Measurements from ENCODE around the gene ACAD10. TPM values are rescaled to one million over a fixed set of nuclear protein-coding genes. Genes with fewer than 3 reads are reported as not detected.

ACAD10 gene
- total and polyA plus RNA-seq, 2 of the 13 experiments (the other 11 are each of a cell fraction or from before 2014, with no cell fraction given), result 15.2 to 16.3 TPM

- in situ Hi-C loops (cut with HindIII; ENCODE audit: extremely low pct_ligation_motif_present, low pct_unique_long_range_greater_than_20kb), result no loop called here
- ATAC-seq (no peak), FAIRE-seq (no peak), DNase-seq (ENCODE audit: low spot score) (no peak)
- Histone ChIP-seq H4K20me1 (ENCODE audit: insufficient read depth, low read length) (no peaks in the 10 kb centered on the region), H3K9me3 (ENCODE audit: low read length) (no peaks in the 10 kb centered on the region), H3K4me3 (replicated peaks in 1 of 3; ENCODE audit: insufficient read depth in 1 of 3, low read depth in 2 of 3, low read length in 3 of 3) (no peak overlapping the region), H3K27me3 (ENCODE audit: control insufficient read depth in 1 of 2, insufficient read depth in 2 of 2, low read length in 2 of 2) (no peaks in the 10 kb centered on the region), H3K36me3 (replicated peaks in 1 of 2; ENCODE audit: control insufficient read depth in 1 of 2, insufficient read depth in 2 of 2, low read length in 2 of 2) (peaks cover 7 to 24% of the 10 kb centered on the region in 2 experiments; a peak in 4 of 5 replicates), H2AFZ (ENCODE audit: low read length) (no peak overlapping the region), H3K4me1 (ENCODE audit: insufficient read depth, low read length) (no peaks in the 10 kb centered on the region), H3K79me2 (ENCODE audit: insufficient read depth, low read length) (no peaks in the 10 kb centered on the region), H3K9ac (ENCODE audit: insufficient read depth, low read depth, low read length) (no peak overlapping the region), H3K4me2 (ENCODE audit: low read depth, low read length) (no peak overlapping the region), H3K27ac (ENCODE audit: extremely low read length, insufficient read depth, low read length) (no peak overlapping the region)
- CTCF ChIA-PET (ENCODE audit: low intra/inter-chr PET ratio, low total read pairs), result no interaction called here
- TF ChIP-seq DMTF1 (CRISPR knock-in tag; IDR thresholded peaks at IDR 0.05) (no peak), ZNF367 (CRISPR knock-in tag; IDR thresholded peaks at IDR 0.05; ENCODE audit: borderline replicate concordance) (no peak), XBP1 (CRISPR knock-in tag; IDR thresholded peaks at IDR 0.05) (no peak), ETV6 (CRISPR knock-in tag; conservative IDR thresholded peaks at IDR 0.05) (no peak), ZNF143 (CRISPR knock-in tag; IDR thresholded peaks at IDR 0.05) (no peak), ZBTB20 (CRISPR knock-in tag; IDR thresholded peaks at IDR 0.05; ENCODE audit: borderline replicate concordance, low read depth) (no peak), CCAR2 (optimal IDR thresholded peaks at IDR 0.05; ENCODE audit: low read depth, low read length) (no peak), GLI4 (CRISPR knock-in tag; IDR thresholded peaks at IDR 0.05; ENCODE audit: borderline replicate concordance) (no peak), PRPF4 (IDR thresholded peaks at IDR 0.05; ENCODE audit: low read depth, low read length, poor library complexity, severe bottlenecking) (no peak), SOX5 (CRISPR knock-in tag; IDR thresholded peaks at IDR 0.05; ENCODE audit: borderline replicate concordance) (no peak), IRF2 (CRISPR knock-in tag; IDR thresholded peaks at IDR 0.05) (no peak), KAT8 (CRISPR knock-in tag; IDR thresholded peaks at IDR 0.05) (no peak), NR1H2 (CRISPR knock-in tag; IDR thresholded peaks at IDR 0.05; ENCODE audit: borderline replicate concordance, low read depth) (no peak), NFIB (CRISPR knock-in tag; IDR thresholded peaks at IDR 0.05; ENCODE audit: borderline replicate concordance) (no peak), ZNF605 (CRISPR knock-in tag; IDR thresholded peaks at IDR 0.05) (no peak), ZNF543 (CRISPR knock-in tag; IDR thresholded peaks at IDR 0.05) (no peak), NFKB2 (CRISPR knock-in tag; IDR thresholded peaks at IDR 0.05; ENCODE audit: borderline replicate concordance) (no peak), USF2 (IDR thresholded peaks at IDR 0.05; ENCODE audit: low read depth, low read length) (no peak), USF2 (CRISPR knock-in tag; IDR thresholded peaks at IDR 0.05; ENCODE audit: borderline replicate concordance) (no peak)
- WGBS (ENCODE audit: low lambda C conversion rate), result 95% methylated on average over 9 of the region's 9 CpGs
- POLR2A ChIA-PET, result no interaction called here
- intact Hi-C loops (cut with micrococcal nuclease; ENCODE audit: unreplicated experiment), result no loop called here
- no TSS peak for BruUV-seq (replicated peaks)
These were observed 44.6 kb downstream of the ACAD10 start for GRCh38 chr12:111730420-111730819.

Data from HepG2 (cell line).